Measurements from ENCODE around the gene POLR2F.

The POLR2F gene

DNA sequence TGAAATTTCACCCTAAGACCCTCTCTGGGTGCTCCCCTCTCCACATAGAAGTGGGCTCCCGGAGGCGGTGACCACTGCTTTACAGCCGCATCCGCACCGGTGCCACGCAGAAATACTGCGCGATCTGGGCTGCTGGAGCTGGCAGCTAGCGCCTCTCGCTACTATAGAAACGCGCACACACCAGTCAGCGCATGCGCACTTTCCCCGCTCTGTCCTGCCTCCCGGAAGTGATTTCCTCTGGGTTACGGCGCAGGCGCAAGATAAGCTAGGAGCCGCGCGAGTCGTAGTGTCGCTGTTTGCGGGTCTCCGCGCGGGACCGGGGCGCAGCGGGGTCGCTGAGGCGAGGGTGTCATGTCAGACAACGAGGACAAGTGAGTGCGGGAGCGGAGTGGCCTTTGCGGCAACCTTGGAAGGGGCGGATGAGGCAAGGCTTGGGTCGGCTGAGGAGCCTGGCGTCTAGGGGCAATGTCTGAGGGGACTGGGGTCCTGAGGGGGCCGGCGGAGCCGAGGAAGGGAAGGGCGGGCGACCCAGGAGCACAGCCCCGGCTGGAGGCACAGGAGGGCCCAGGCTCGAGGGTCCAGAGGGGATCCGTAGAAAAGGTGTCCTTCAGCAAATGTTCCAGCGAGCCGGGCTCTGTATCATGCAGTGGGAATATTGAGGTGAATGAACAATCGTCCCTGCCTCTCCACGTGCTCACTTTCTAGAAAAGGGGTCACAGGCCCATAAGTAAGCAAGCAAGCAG is at the start of gene POLR2F, which contains the start of gene C22orf23:
Gene POLR2F, plus strand, starts transcription at position 263 of the 743 bp plus-strand sequence. Its CDS starts 89 bp downstream, at position 352.
Gene C22orf23, minus strand, starts transcription at position 165 of the 743 bp plus-strand sequence. CDS start 452 bp downstream, outside the sequence.
- H3K4me1 Mint-ChIP-seq (ENCODE audit: low read depth), result peaks cover 14% of the 10 kb centered on the region
- peak within 1 kb of the TSS; percentile 93 for H3K27ac Mint-ChIP-seq
- peak within 1 kb of the TSS; percentile 99 for H3K4me3 Mint-ChIP-seq
- H3K27me3 Mint-ChIP-seq (ENCODE audit: low read depth), result peaks cover 18% of the 10 kb centered on the region
- peaks cover 23% of the 10 kb centered on the region for H3K36me3 Mint-ChIP-seq (ENCODE audit: low read depth)
- H3K9me3 Mint-ChIP-seq, result no peaks in the 10 kb centered on the region

GRCh38 chr22:37904572-37905533 is 48.6 kb upstream of the POLR2F start:
- no peaks in the 10 kb centered on the region for H3K27me3 Mint-ChIP-seq (ENCODE audit: low read depth)
- peaks cover 21% of the 10 kb centered on the region for H3K4me1 Mint-ChIP-seq (ENCODE audit: low read depth)
- H3K27ac Mint-ChIP-seq, result peak overlapping the region; percentile 77
- peak overlapping the region; percentile 82 for H3K4me3 Mint-ChIP-seq
- H3K9me3 Mint-ChIP-seq, result no peaks in the 10 kb centered on the region
- peaks cover 9% of the 10 kb centered on the region for H3K36me3 Mint-ChIP-seq (ENCODE audit: low read depth)

GRCh38 chr22:37905534-37906363 is 47.8 kb upstream of the POLR2F start, which contains the start of gene MICALL1:
TSS of gene MICALL1 (plus strand) at chr22:37906297. CDS start at chr22:37906423, 126 bp downstream.
- H3K9me3 Mint-ChIP-seq, result no peaks in the 10 kb centered on the region
- H3K36me3 Mint-ChIP-seq (ENCODE audit: low read depth), result peaks cover 9% of the 10 kb centered on the region
- H3K4me3 Mint-ChIP-seq, result peak within 1 kb of the TSS; percentile 82
- H3K4me1 Mint-ChIP-seq (ENCODE audit: low read depth), result peaks cover 21% of the 10 kb centered on the region
- peak within 1 kb of the TSS; percentile 77 for H3K27ac Mint-ChIP-seq
- H3K27me3 Mint-ChIP-seq (ENCODE audit: low read depth), result no peaks in the 10 kb centered on the region

DNA sequence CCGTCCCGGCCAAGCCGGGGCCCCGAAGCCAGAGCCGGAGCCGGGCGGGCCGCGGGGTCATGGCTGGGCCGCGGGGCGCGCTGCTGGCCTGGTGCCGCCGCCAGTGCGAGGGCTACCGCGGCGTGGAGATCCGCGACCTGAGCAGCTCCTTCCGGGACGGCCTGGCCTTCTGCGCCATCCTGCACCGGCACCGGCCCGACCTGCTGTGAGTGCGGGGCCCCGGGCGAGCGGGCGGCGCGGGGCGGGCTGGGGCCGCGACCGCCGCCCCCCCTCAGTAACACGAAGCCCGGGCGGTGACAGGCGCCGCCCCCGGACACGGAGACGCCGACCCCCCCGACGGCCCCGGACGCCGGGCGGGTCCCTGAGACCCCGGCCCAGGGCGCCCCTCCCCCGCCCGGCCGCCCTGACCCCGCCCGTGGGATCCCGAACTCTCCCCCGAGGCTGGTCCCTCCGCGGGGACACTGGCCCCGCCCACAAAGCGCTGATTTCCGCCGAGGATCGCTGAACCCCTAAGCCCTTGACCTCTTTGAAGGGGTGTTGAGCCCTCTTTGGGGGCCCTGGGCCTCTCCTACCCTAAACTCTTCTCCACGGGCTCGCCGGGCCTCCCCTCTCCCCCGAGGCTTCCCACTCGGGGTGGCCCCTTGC is 47.0 kb upstream of the POLR2F start:
- Mint-ChIP-seq H3K27me3 (ENCODE audit: low read depth) (no peaks in the 10 kb centered on the region), H3K4me1 (ENCODE audit: low read depth) (peaks cover 23% of the 10 kb centered on the region), H3K27ac (no peak overlapping the region), H3K4me3 (peak overlapping the region; percentile 72), H3K36me3 (ENCODE audit: low read depth) (peaks cover 9% of the 10 kb centered on the region), H3K9me3 (no peaks in the 10 kb centered on the region)

GRCh38 chr22:37907036-37907954 is 46.2 kb upstream of the POLR2F start:
- H3K36me3 Mint-ChIP-seq (ENCODE audit: low read depth), result peaks cover 9% of the 10 kb centered on the region
- H3K9me3 Mint-ChIP-seq, result no peaks in the 10 kb centered on the region
- no peaks in the 10 kb centered on the region for H3K27me3 Mint-ChIP-seq (ENCODE audit: low read depth)
- peak overlapping the region; percentile 72 for H3K4me3 Mint-ChIP-seq
- peaks cover 28% of the 10 kb centered on the region for H3K4me1 Mint-ChIP-seq (ENCODE audit: low read depth)
- peak overlapping the region; percentile 75 for H3K27ac Mint-ChIP-seq

DNA sequence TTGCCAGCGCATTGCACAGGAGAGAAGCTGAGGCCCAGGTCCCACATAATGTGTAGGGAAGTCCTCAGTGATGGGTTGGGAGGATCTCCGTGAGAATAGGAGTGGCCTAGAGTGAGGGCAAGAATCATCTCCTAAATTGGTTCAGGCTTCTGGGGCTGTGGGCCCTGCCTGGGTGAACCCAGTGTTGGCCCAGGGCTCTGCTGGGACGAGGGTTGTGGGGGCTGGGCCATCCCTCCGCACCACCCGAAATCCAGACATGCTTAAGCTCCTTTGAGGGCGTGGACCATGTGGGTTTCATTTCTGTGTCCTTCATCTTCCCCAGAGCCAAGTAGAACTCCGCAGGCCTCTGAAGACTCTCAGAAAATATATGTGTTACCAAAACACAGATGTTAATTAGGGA is 43.7 kb upstream of the POLR2F start:
- peaks cover 11% of the 10 kb centered on the region for H3K36me3 Mint-ChIP-seq (ENCODE audit: low read depth)
- no peaks in the 10 kb centered on the region for H3K9me3 Mint-ChIP-seq
- no peaks in the 10 kb centered on the region for H3K27me3 Mint-ChIP-seq (ENCODE audit: low read depth)
- peaks cover 28% of the 10 kb centered on the region for H3K4me1 Mint-ChIP-seq (ENCODE audit: low read depth)
- no peak overlapping the region for H3K4me3 Mint-ChIP-seq
- no peak overlapping the region for H3K27ac Mint-ChIP-seq

DNA sequence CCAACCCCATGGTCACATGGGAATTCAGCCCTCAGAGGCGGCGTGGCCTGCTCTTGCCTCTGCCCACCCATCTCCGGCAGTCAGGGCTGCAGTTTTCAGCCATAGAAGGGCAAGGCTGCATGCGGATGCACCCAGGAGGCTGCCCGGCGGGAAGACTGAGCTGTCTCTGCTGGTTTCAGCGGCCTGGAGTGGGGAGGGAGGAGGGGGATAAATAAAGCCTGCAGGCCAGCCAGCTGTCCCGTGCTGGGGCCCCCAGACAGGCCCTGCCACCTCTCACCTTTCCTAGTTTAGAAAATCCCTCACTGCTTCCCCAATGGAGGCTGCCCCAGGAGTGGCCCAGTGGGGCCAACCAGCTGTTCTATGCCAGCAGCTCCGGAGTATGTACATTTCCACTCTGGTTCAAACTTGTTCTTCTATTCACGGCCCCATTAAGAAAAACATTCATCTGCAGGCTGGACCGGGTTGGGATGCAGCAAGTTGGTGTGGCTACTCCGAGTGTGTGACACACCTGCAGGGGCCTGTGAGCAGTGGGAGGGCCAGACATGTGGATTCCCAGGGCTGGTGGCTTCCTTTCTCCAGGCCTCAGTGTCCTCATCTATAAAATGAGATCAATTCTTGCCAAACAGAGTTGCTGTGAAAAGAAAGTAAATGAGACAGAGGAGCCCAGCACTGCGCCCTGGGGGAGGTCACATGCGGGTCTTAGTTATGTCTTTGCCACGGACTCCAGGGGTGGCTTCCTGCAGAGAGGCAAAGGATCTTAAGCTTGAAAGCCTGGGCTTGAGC is 42.4 kb upstream of the POLR2F start:
- H3K27me3 Mint-ChIP-seq (ENCODE audit: low read depth), result no peaks in the 10 kb centered on the region
- peaks cover 23% of the 10 kb centered on the region for H3K4me1 Mint-ChIP-seq (ENCODE audit: low read depth)
- H3K36me3 Mint-ChIP-seq (ENCODE audit: low read depth), result peaks cover 11% of the 10 kb centered on the region
- no peaks in the 10 kb centered on the region for H3K9me3 Mint-ChIP-seq
- peak overlapping the region; percentile 31 for H3K27ac Mint-ChIP-seq
- no peak overlapping the region for H3K4me3 Mint-ChIP-seq

DNA sequence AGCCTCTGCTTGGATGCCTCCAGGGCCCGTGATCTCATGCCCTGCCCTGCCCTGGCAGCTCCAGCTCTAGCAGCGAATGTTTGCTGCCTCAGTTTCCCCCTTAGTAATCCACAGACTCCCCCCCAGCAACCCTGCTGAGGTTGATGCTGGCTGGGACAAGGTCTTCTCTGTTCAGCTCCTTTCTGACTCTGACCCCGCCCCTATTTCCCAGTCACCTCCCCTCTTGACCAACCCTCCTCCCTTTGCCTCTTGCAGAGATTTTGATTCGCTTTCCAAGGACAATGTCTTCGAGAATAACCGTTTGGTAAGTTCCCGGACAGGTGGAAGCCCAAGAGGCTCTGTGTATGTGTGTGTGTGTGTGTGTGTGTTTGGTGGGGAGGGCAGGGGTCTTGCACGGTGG is 41.8 kb upstream of the POLR2F start:
- Mint-ChIP-seq H3K36me3 (ENCODE audit: low read depth) (peaks cover 14% of the 10 kb centered on the region), H3K27ac (no peak overlapping the region), H3K27me3 (ENCODE audit: low read depth) (no peaks in the 10 kb centered on the region), H3K4me3 (no peak overlapping the region), H3K4me1 (ENCODE audit: low read depth) (peaks cover 23% of the 10 kb centered on the region), H3K9me3 (no peaks in the 10 kb centered on the region)

DNA sequence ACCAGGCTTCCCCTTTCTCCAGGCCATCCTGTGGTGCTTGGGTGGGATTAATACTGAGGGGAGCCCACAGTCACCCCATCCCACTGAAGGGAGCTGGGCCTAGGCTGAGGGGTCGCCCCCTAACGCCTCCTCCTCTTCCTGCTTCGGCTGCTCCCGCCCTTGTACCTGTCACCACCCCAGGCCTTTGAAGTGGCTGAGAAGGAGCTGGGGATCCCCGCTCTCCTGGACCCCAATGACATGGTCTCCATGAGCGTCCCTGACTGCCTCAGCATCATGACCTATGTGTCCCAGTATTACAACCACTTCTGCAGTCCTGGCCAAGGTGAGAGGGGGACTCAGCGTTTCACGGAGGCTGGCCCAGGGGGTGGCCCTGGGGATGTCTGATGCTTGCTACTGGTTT is 41.3 kb upstream of the POLR2F start:
- H3K36me3 Mint-ChIP-seq (ENCODE audit: low read depth), result peaks cover 14% of the 10 kb centered on the region
- H3K9me3 Mint-ChIP-seq, result no peaks in the 10 kb centered on the region
- peaks cover 22% of the 10 kb centered on the region for H3K4me1 Mint-ChIP-seq (ENCODE audit: low read depth)
- H3K4me3 Mint-ChIP-seq, result no peak overlapping the region
- no peak overlapping the region for H3K27ac Mint-ChIP-seq
- H3K27me3 Mint-ChIP-seq (ENCODE audit: low read depth), result no peaks in the 10 kb centered on the region

- H3K4me3 Mint-ChIP-seq, result no peak overlapping the region
- H3K9me3 Mint-ChIP-seq, result no peaks in the 10 kb centered on the region
- peaks cover 14% of the 10 kb centered on the region for H3K4me1 Mint-ChIP-seq (ENCODE audit: low read depth)
- H3K36me3 Mint-ChIP-seq (ENCODE audit: low read depth), result peaks cover 8% of the 10 kb centered on the region
- no peaks in the 10 kb centered on the region for H3K27me3 Mint-ChIP-seq (ENCODE audit: low read depth)
- no peak overlapping the region for H3K27ac Mint-ChIP-seq
Measured at GRCh38 chr22:37913233-37913721, 40.2 kb upstream of the POLR2F start.

DNA sequence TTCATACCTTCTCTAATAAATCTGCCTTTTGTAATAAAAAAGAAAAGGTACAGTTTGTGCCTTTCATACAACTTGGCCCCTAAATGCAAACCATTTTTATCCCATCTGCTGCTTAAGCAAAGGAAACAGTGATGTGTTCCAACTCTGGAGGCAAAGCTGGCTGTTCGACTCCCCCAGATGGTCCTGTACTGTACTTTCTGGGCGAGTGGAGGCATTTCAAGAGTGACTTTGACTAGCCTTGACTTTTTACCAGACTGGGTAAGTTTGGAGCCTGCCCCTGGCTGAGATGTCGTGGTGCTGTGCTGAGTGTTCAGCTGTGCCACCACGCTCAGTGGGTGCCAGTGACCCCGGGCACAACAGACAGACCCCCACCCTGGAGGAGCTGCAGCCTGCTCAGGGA is 37.2 kb upstream of the POLR2F start:
- H3K9me3 Mint-ChIP-seq, result no peaks in the 10 kb centered on the region
- H3K4me3 Mint-ChIP-seq, result no peak overlapping the region
- peaks cover 11% of the 10 kb centered on the region for H3K36me3 Mint-ChIP-seq (ENCODE audit: low read depth)
- H3K27me3 Mint-ChIP-seq (ENCODE audit: low read depth), result no peaks in the 10 kb centered on the region
- peaks cover 11% of the 10 kb centered on the region for H3K4me1 Mint-ChIP-seq (ENCODE audit: low read depth)
- no peak overlapping the region for H3K27ac Mint-ChIP-seq

- no peak overlapping the region for H3K4me3 Mint-ChIP-seq
- H3K27ac Mint-ChIP-seq, result no peak overlapping the region
- peaks cover 6% of the 10 kb centered on the region for H3K4me1 Mint-ChIP-seq (ENCODE audit: low read depth)
- peaks cover 13% of the 10 kb centered on the region for H3K36me3 Mint-ChIP-seq (ENCODE audit: low read depth)
- H3K9me3 Mint-ChIP-seq, result no peaks in the 10 kb centered on the region
- no peaks in the 10 kb centered on the region for H3K27me3 Mint-ChIP-seq (ENCODE audit: low read depth)
Measured at GRCh38 chr22:37917874-37918548, 35.5 kb upstream of the POLR2F start.

Measured in T-helper 1 cell treated with Interleukin-12 subunit alpha and Interleukin-12 subunit beta and Interleukin-4 antibody, amounts not matched to agents 30 μg/mL and 1 μg/mL, for 36 hours (primary cell).